DOHH2 (cell line): ENCODE results near the gene SF3A1.

ENCODE experiments used
- H3F3A ChIP-seq: fragments of 200-600 bp; sonication (generic), shearing (Covaris generic); 2 replicates; pipeline ENCODE4 v1.6.0; 2016; ENCODE audit warnings: antibody characterized with exemption, mild to moderate bottlenecking; ENCODE audit not compliant: control insufficient read depth, insufficient read depth
- H3K27ac ChIP-seq: fragments of 200-600 bp; sonication (generic); 2 replicates; pipeline ENCODE4 v1.5.1; 2014; ENCODE audit warnings: low read depth, mild to moderate bottlenecking, low read length, moderate library complexity
- H3K27me3 ChIP-seq: fragments of 200-600 bp; sonication (generic); 2 replicates; pipeline ENCODE4 v1.6.1; 2014; ENCODE audit warnings: mild to moderate bottlenecking, low read length, mixed read lengths; ENCODE audit not compliant: control insufficient read depth
- H3K36me3 ChIP-seq: fragments of 200-600 bp; sonication (generic); 2 replicates; pipeline ENCODE4 v1.6.1; 2014; ENCODE audit warnings: mild to moderate bottlenecking, low read length, moderate library complexity, mixed read lengths; ENCODE audit not compliant: control insufficient read depth
- H3K4me1 ChIP-seq: fragments of 200-600 bp; sonication (generic); 2 replicates; pipeline ENCODE4 v1.6.1; 2014; ENCODE audit warnings: mild to moderate bottlenecking, low read length, mixed read lengths; ENCODE audit not compliant: control insufficient read depth
- H3K4me2 ChIP-seq: fragments of 200-600 bp; sonication (generic); 2 replicates; pipeline ENCODE4 v1.6.0; 2014; ENCODE audit warnings: mild to moderate bottlenecking, low read length, moderate library complexity
- H3K4me3 ChIP-seq: fragments of 200-600 bp; sonication (generic); 2 replicates; pipeline ENCODE4 v1.5.1; 2014; ENCODE audit warnings: mild to moderate bottlenecking, low read length, mixed read lengths
- H3K79me2 ChIP-seq: fragments of 200-600 bp; sonication (generic); 2 replicates; pipeline ENCODE4 v1.6.1; 2014; ENCODE audit warnings: mild to moderate bottlenecking, low read length, mixed read lengths; ENCODE audit not compliant: control insufficient read depth
- H3K9me2 ChIP-seq: fragments of 200-600 bp; sonication (generic); replicated peaks from 2 replicates; pipeline ENCODE4 v1.6.1; 2014; ENCODE audit warnings: mild to moderate bottlenecking, low read length, mixed read lengths; ENCODE audit not compliant: control insufficient read depth
- H3K9me3 ChIP-seq: fragments of 200-600 bp; sonication (generic); 2 replicates; pipeline ENCODE4 v1.6.1; 2014; ENCODE audit warnings: antibody characterized with exemption, low read length, mixed read lengths; ENCODE audit not compliant: control insufficient read depth, insufficient read depth
- H4K20me1 ChIP-seq: fragments of 200-600 bp; sonication (generic); 2 replicates; pipeline ENCODE4 v1.6.0; 2014; ENCODE audit warnings: low read depth, mild to moderate bottlenecking, antibody characterized with exemption, low read length, moderate library complexity; ENCODE audit not compliant: control insufficient read depth, insufficient read depth
- EZH2phosphoT487 ChIP-seq: fragments of 200-600 bp; sonication (generic); IDR thresholded peaks from 2 replicates; pipeline ENCODE4 v1.6.1; 2017; ENCODE audit warnings: borderline replicate concordance, mild to moderate bottlenecking, antibody characterized with exemption, low read length, moderate library complexity, mixed read lengths
- TF ChIP-seq, protein P1 (sequence below): fragments of 200-600 bp; sonication (generic); IDR thresholded peaks from one replicate; pipeline ENCODE4 v1.5.1; 2014; ENCODE audit warnings: antibody characterized with exemption, mild to moderate bottlenecking, low read depth, low read length; ENCODE audit not compliant: poor library complexity, severe bottlenecking

The SF3A1 gene

DNA sequence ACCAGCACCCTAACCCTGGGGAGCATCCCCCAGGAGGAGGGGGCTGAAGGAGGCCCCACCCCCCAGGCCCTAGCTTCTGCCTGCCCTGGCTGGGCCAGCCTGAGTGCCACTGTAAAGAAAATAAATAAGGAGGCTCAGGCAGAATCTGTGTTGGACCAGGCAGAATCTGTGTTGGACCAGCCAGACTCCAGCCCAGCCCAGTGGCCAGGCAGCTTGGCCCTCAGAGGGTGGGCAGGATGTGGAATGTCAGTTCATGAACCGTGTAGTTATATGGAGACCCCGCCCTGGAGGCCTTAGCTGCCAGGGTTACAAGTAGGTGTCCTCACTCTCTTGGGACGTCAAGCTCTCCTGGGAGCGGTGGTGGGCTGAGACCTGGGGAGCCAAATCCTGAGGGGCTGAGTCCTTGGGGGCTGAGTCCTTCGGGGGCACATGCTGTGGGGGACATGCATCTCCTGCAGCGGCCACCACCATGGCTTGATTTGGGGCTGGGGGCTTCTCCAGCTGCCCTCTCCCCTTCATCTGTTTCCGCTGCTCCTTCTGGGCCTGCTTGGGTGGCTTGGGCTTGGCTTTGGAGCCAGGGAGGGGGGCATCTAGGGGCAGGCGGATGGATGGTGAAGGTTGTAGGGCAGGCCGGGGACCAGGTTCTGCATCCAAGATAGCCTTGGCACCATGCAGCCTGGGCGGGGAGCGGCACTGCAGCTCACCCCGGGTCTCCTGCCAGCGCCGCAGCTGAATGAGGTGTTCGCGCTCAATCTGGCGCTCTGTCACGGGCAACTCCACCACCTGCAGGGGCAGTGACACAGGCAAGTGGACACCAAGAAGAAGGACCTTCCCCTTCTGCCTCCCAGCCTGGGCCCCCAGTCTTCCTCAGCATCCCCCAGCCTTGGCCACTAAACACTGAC lies 64.4 kb downstream of the SF3A1 start:
- Histone ChIP-seq H4K20me1 (no peaks in the 10 kb centered on the region), H3F3A (peaks cover 8% of the 10 kb centered on the region; the same call in 1 of the 2 replicates), H3K4me1 (peaks cover 34% of the 10 kb centered on the region), H3K36me3 (no peaks in the 10 kb centered on the region), H3K4me3 (no peak overlapping the region), H3K27me3 (no peaks in the 10 kb centered on the region), H3K9me2 (no peaks in the 10 kb centered on the region), H3K9me3 (no peaks in the 10 kb centered on the region), H3K4me2 (no peak overlapping the region), H3K27ac (no peak overlapping the region), H3K79me2 (no peaks in the 10 kb centered on the region)
- no peak for TF ChIP-seq EZH2phosphoT487
- TF ChIP-seq, protein P1, sequence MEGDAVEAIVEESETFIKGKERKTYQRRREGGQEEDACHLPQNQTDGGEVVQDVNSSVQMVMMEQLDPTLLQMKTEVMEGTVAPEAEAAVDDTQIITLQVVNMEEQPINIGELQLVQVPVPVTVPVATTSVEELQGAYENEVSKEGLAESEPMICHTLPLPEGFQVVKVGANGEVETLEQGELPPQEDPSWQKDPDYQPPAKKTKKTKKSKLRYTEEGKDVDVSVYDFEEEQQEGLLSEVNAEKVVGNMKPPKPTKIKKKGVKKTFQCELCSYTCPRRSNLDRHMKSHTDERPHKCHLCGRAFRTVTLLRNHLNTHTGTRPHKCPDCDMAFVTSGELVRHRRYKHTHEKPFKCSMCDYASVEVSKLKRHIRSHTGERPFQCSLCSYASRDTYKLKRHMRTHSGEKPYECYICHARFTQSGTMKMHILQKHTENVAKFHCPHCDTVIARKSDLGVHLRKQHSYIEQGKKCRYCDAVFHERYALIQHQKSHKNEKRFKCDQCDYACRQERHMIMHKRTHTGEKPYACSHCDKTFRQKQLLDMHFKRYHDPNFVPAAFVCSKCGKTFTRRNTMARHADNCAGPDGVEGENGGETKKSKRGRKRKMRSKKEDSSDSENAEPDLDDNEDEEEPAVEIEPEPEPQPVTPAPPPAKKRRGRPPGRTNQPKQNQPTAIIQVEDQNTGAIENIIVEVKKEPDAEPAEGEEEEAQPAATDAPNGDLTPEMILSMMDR = no peak

DNA sequence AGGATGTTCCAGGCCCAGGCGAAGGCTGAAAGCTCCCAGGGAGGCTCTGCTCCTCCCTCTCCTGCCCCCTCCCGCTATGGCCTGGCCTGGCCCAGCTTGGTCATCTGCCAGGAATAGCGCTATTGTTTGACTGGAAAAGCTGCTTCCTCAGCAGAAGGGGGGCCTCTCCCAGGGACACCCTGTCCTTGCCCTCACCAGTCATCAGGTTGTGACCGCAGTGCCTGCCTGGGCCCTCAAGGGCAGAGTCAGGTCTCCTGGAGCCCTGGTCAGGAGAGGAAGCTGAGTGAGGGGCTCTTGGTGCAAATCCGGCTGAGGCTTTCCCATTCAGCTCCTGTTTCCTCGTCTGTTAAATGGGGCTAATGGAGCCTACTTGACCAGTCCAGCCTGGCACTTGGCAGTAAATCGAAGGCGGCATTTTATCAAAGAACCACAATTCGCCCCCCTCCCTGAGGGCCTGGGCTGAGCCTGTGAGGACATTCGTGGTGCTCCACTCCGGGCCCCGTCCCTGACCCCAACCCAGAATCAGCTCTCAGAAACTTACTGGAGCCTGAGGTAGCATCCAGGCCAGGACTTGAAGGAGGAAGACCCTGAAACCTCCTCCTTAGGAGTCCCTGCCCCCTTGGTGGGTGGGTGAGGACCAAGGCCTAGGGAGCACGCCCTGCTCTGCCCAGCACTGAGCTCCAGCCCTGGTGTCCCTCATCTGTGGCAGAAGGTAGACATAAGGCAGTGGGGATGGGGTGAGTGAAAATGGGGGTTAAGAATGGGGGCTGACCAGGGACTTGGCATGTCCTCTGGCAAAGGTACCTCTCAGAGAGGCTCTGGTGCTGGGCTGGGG lies 65.4 kb downstream of the SF3A1 start:
- Histone ChIP-seq H3K27ac (no peak overlapping the region), H3K36me3 (no peaks in the 10 kb centered on the region), H3F3A (peaks cover 8% of the 10 kb centered on the region; the same call in 1 of the 2 replicates), H3K9me3 (no peaks in the 10 kb centered on the region), H3K9me2 (no peaks in the 10 kb centered on the region), H3K79me2 (no peaks in the 10 kb centered on the region), H3K4me2 (no peak overlapping the region), H4K20me1 (peaks cover 3% of the 10 kb centered on the region; the same call in 1 of the 2 replicates), H3K4me1 (peaks cover 34% of the 10 kb centered on the region), H3K27me3 (no peaks in the 10 kb centered on the region), H3K4me3 (no peak overlapping the region)
- TF ChIP-seq EZH2phosphoT487 = no peak
- TF ChIP-seq, protein P1 = no peak

DNA sequence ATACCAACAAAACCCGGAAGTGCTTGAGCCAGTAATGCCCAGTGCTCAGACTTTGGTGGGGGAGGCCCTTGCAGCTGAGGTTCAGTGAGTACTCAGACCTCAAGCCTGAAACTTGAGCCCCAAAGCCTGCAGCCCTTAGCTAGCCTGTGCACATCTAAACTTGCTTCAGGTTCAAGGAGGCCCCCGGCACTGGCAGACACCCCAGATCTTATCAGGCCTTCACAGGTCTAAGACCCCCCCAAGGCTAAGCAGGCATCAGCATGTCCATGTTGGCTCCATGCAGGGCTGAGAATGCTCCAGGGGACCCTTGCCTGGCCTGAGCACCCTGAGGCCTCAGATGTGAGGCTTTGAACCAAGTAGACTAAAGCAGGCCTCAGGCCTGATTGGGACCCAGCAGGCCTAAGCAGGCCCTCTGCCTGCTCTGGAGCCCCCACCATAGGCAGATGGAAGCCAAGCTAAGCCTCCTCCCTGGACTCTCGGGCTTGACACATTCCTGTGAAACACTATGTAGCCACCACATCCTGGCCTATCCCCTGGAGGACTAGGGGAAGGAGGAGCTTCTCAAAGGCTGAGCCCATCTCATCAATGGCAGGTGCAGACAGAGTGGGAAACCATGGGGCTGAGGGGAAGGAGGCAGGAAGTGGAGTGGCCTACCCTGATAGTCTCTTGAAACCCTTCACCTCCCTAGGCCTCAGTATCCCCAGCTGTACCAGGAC lies 66.2 kb downstream of the SF3A1 start:
- peaks cover 8% of the 10 kb centered on the region; the same call in 1 of the 2 replicates for H3F3A ChIP-seq
- no peaks in the 10 kb centered on the region for H3K27me3 ChIP-seq
- H3K79me2 ChIP-seq = no peaks in the 10 kb centered on the region
- TF ChIP-seq, protein P1 = no peak
- TF ChIP-seq EZH2phosphoT487 = no peak
- H3K4me3 ChIP-seq = no peak overlapping the region
- no peaks in the 10 kb centered on the region for H3K9me3 ChIP-seq
- peaks cover 3% of the 10 kb centered on the region; the same call in 1 of the 2 replicates for H4K20me1 ChIP-seq
- H3K27ac ChIP-seq = peak overlapping the region; percentile 12
- no peaks in the 10 kb centered on the region for H3K9me2 ChIP-seq
- H3K36me3 ChIP-seq = no peaks in the 10 kb centered on the region
- H3K4me2 ChIP-seq = peak overlapping the region; percentile 83
- peaks cover 34% of the 10 kb centered on the region for H3K4me1 ChIP-seq
